Hepatocyte (in vitro differentiated cells): ENCODE measurements around the gene ELOVL3. TPM values are rescaled to one million over a fixed set of nuclear protein-coding genes. Genes with fewer than 3 reads are reported as not detected.
A peak's percentile ranks its signal among the peaks of the same experiment; 100 is the strongest.

ENCODE experiments used
- DNase-seq: peaks from one replicate; pipeline ENCODE4 v3.0.0-alpha.2; 2016; ENCODE audit warnings: low spot score
- H2AFZ ChIP-seq: fragments of 200-600 bp; sonication (generic); 2 replicates; pipeline ENCODE4 v1.6.0; 2016; ENCODE audit warnings: antibody characterized with exemption, mild to moderate bottlenecking
- H3K27ac ChIP-seq: fragments of 200-600 bp; sonication (generic); 2 replicates; pipeline ENCODE4 v1.5.1; 2016; ENCODE audit warnings: mild to moderate bottlenecking
- H3K27me3 ChIP-seq: fragments of 200-600 bp; sonication (generic); 2 replicates; pipeline ENCODE4 v1.6.1; 2016
- H3K36me3 ChIP-seq: fragments of 200-600 bp; sonication (generic); replicated peaks from 2 replicates; pipeline ENCODE4 v1.5.1; 2016; ENCODE audit warnings: low read depth; ENCODE audit not compliant: insufficient read depth
- H3K4me1 ChIP-seq: fragments of 200-600 bp; sonication (generic); 2 replicates; pipeline ENCODE4 v1.5.1; 2016; ENCODE audit warnings: mild to moderate bottlenecking, moderate library complexity; ENCODE audit not compliant: insufficient read depth
- H3K4me2 ChIP-seq: fragments of 200-600 bp; sonication (generic); 2 replicates; pipeline ENCODE4 v1.6.0; 2016
- H3K4me3 ChIP-seq: fragments of 200-600 bp; sonication (generic); 2 replicates; pipeline ENCODE4 v1.5.1; 2016; ENCODE audit warnings: mild to moderate bottlenecking
- H3K79me2 ChIP-seq: fragments of 200-600 bp; sonication (generic); 2 replicates; pipeline ENCODE4 v1.6.0; 2017; ENCODE audit warnings: mild to moderate bottlenecking
- H3K9me2 ChIP-seq: fragments of 200-600 bp; sonication (generic); replicated peaks from 2 replicates; pipeline ENCODE4 v1.6.0; 2017; ENCODE audit warnings: mild to moderate bottlenecking; ENCODE audit not compliant: insufficient read depth
- H3K9me3 ChIP-seq: fragments of 200-600 bp; sonication (generic); 2 replicates; pipeline ENCODE4 v1.5.1; 2016; ENCODE audit warnings: low read depth, mild to moderate bottlenecking
- H4K20me1 ChIP-seq: fragments of 200-600 bp; sonication (generic); 2 replicates; pipeline ENCODE4 v1.6.0; 2016; ENCODE audit warnings: mild to moderate bottlenecking; ENCODE audit not compliant: insufficient read depth, poor library complexity, severe bottlenecking
- EZH2 ChIP-seq: fragments of 200-600 bp; sonication (generic); IDR thresholded peaks from 2 replicates; pipeline ENCODE4 v1.6.1; 2016; ENCODE audit warnings: antibody characterized with exemption, mild to moderate bottlenecking, borderline replicate concordance
- EZH2phosphoT487 ChIP-seq: fragments of 200-600 bp; sonication (generic); IDR thresholded peaks from one replicate; pipeline ENCODE4 v1.6.1; 2018; ENCODE audit warnings: antibody characterized with exemption, mild to moderate bottlenecking, low read depth, moderate library complexity; ENCODE audit not compliant: unreplicated experiment, severe bottlenecking
- WGBS: methylation state at CpG from one replicate; pipeline ENCODE4 v1.1.6; 2016; ENCODE audit warnings: low lambda C conversion rate; ENCODE audit errors: missing lambda C conversion rate; 5-methylcytosine and 5-hydroxymethylcytosine counted together
- polyA plus RNA-seq: library from polyadenylated mRNA; unstranded; fragments of >200 nt; fragmentation: Nextera tagmentation; extraction: Ambion mirVana; gene quantifications from 2 replicates; pipeline ENCODE4 v1.2.1, GENCODE V29; 2016
- total RNA-seq: library from RNA; depleted of rRNA; stranded (reverse); fragments of >200 nt; gene quantifications from 2 replicates; pipeline ENCODE4 v1.2.3, GENCODE V29; 2014
- TF ChIP-seq, protein P1 (sequence below): fragments of 200-600 bp; sonication (generic); IDR thresholded peaks from 2 replicates; pipeline ENCODE4 v1.5.1; 2016; ENCODE audit warnings: antibody characterized with exemption, mild to moderate bottlenecking; ENCODE audit not compliant: poor library complexity

Gene ELOVL3
- total and polyA plus RNA-seq, 2 experiments from 2014 or later, result not detected

DNA sequence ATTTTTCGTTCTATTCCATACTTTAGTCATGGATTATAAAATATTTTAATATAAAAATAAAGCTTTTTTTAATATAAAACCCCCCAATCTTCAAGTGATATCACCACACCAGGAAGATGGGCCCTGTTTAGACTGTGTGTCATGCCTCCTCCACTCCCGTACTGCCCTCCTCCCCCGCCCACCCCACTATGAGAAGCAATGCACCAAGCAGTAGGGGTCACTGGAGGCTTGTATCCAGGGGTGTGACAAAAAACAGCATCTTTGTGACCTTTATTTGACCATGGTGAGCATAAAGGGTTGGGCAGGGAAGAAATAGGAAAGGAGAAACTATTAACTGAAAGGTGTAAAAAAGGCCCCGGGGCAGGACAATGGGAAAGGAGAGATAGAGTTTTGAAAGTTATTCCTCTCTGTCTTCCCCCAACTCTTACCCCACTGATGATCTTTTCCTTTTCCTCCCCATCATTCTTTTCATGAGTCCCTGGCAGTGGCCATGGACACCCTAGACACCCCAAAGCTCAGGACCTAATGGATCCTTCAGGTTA, 11.7 kb downstream of the ELOVL3 start:
- 67% methylated on average over 4 of the region's 4 CpGs for WGBS
- Histone ChIP-seq H3K4me2 (no peak overlapping the region), H3K9me3 (no peaks in the 10 kb centered on the region), H3K79me2 (no peaks in the 10 kb centered on the region), H3K36me3 (no peaks in the 10 kb centered on the region), H3K27me3 (peaks cover 61% of the 10 kb centered on the region), H3K9me2 (no peaks in the 10 kb centered on the region), H3K4me1 (peaks cover 3% of the 10 kb centered on the region), H2AFZ (no peak overlapping the region), H4K20me1 (no peaks in the 10 kb centered on the region), H3K4me3 (no peak overlapping the region), H3K27ac (no peak overlapping the region)
- no peak for TF ChIP-seq EZH2phosphoT487
- no peak for TF ChIP-seq EZH2
- TF ChIP-seq, protein P1, sequence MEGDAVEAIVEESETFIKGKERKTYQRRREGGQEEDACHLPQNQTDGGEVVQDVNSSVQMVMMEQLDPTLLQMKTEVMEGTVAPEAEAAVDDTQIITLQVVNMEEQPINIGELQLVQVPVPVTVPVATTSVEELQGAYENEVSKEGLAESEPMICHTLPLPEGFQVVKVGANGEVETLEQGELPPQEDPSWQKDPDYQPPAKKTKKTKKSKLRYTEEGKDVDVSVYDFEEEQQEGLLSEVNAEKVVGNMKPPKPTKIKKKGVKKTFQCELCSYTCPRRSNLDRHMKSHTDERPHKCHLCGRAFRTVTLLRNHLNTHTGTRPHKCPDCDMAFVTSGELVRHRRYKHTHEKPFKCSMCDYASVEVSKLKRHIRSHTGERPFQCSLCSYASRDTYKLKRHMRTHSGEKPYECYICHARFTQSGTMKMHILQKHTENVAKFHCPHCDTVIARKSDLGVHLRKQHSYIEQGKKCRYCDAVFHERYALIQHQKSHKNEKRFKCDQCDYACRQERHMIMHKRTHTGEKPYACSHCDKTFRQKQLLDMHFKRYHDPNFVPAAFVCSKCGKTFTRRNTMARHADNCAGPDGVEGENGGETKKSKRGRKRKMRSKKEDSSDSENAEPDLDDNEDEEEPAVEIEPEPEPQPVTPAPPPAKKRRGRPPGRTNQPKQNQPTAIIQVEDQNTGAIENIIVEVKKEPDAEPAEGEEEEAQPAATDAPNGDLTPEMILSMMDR, result no peak
- DNase-seq, result no peak

- Histone ChIP-seq H3K9me3 (no peaks in the 10 kb centered on the region), H3K9me2 (no peaks in the 10 kb centered on the region), H2AFZ (no peak overlapping the region), H3K4me1 (peaks cover 3% of the 10 kb centered on the region), H3K36me3 (no peaks in the 10 kb centered on the region), H3K27ac (no peak overlapping the region), H3K4me3 (peak overlapping the region; percentile 43), H4K20me1 (no peaks in the 10 kb centered on the region), H3K4me2 (peak overlapping the region; percentile 93), H3K79me2 (no peaks in the 10 kb centered on the region), H3K27me3 (peaks cover 47% of the 10 kb centered on the region)
- 27% methylated on average over 36 of the region's 39 CpGs for WGBS
- no peak for DNase-seq
- TF ChIP-seq, protein P1, result no peak
- TF ChIP-seq EZH2phosphoT487, result no peak
- no peak for TF ChIP-seq EZH2
These were observed 14.4 kb downstream of the ELOVL3 start for GRCh38 chr10:102240467-102241031.

DNA sequence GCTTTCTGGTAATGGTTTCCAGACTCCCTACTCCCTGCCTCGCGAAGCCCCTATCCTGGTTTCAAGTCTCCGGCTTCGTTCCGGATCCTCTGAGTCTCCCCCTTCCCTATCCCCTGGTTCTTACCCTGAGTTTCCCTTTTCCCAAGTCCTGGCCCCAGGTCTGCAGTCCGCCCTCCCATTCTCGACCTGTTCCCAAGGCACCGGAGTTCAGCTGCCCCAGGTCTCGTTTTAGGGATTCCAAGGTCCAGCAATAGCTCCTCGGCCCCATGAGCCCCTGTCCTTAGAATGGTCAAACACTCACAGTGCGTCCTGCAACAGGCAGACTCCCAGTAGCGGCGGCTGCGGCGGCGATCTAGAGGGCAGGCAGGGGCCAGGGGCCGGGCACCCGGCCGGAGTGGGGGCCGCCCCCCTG, 14.9 kb downstream of the ELOVL3 start:
- WGBS, result under 1% methylated on average over 19 of the region's 20 CpGs
- DNase-seq, result no peak

More for the DNA sequence above, 14.9 kb downstream of the ELOVL3 start:
- H3K27ac ChIP-seq, result no peak overlapping the region
- peaks cover 47% of the 10 kb centered on the region for H3K27me3 ChIP-seq
- H3K4me2 ChIP-seq, result peak overlapping the region; percentile 93
- peaks cover under 1% of the 10 kb centered on the region for H4K20me1 ChIP-seq
- no peaks in the 10 kb centered on the region for H3K9me3 ChIP-seq
- no peaks in the 10 kb centered on the region for H3K9me2 ChIP-seq
- TF ChIP-seq EZH2 (no peak), EZH2phosphoT487 (no peak)
- TF ChIP-seq, protein P1, result no peak
- H3K4me3 ChIP-seq, result peak overlapping the region; percentile 43
- H3K79me2 ChIP-seq, result peaks cover 4% of the 10 kb centered on the region
- H3K4me1 ChIP-seq, result peaks cover 3% of the 10 kb centered on the region
- no peaks in the 10 kb centered on the region for H3K36me3 ChIP-seq
- H2AFZ ChIP-seq, result peak overlapping the region; percentile 56
